MM.1S (cell line): Measurements from ENCODE around the gene MMP11.

Source experiments
- EZH2phosphoT487 ChIP-seq: fragments of 300-600 bp; sonication (generic); IDR thresholded peaks from 2 replicates; pipeline ENCODE4 v1.6.1; 2018; ENCODE audit warnings: antibody characterized with exemption, low read length
- TF ChIP-seq, protein P1 (sequence below): fragments of 300-600 bp; sonication (generic); IDR thresholded peaks from 2 replicates; pipeline ENCODE4 v1.5.1; 2016; ENCODE audit warnings: antibody characterized with exemption, low read length, mixed read lengths

DNA sequence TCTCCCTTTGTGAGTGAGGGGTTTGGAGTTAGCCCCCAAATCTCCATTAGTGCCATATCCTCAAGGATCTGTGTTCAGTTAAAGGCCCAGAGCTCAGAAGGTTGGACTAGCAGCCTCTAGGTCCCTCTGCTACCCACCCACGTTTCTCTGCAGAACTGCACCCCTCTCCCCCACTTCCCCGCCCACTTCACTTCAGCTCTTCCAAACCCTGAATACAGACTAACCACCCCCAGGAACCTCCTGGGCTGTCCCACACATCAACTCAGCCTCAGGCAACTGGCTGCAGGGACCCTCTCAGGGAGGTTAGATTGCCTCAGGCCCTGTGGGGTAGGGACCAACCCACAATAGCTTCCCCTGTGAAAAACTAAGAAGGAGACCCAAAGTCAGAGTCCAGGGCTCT lies 19.3 kb upstream of the MMP11 start:
- TF ChIP-seq EZH2phosphoT487: no peak
- TF ChIP-seq, protein P1, sequence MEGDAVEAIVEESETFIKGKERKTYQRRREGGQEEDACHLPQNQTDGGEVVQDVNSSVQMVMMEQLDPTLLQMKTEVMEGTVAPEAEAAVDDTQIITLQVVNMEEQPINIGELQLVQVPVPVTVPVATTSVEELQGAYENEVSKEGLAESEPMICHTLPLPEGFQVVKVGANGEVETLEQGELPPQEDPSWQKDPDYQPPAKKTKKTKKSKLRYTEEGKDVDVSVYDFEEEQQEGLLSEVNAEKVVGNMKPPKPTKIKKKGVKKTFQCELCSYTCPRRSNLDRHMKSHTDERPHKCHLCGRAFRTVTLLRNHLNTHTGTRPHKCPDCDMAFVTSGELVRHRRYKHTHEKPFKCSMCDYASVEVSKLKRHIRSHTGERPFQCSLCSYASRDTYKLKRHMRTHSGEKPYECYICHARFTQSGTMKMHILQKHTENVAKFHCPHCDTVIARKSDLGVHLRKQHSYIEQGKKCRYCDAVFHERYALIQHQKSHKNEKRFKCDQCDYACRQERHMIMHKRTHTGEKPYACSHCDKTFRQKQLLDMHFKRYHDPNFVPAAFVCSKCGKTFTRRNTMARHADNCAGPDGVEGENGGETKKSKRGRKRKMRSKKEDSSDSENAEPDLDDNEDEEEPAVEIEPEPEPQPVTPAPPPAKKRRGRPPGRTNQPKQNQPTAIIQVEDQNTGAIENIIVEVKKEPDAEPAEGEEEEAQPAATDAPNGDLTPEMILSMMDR: no peak
